ENCODE data around the gene KMO.

GRCh38 chr1:241617426-241617825 is 85.2 kb downstream of the KMO start:
- TF ChIP-seq POLR2AphosphoS5 (IDR thresholded peaks at IDR 0.05) (no peak), POLR2A (IDR thresholded peaks at IDR 0.05) (no peak), EP300 (IDR thresholded peaks at IDR 0.05) (no peak)
- TF ChIP-seq, protein P1, sequence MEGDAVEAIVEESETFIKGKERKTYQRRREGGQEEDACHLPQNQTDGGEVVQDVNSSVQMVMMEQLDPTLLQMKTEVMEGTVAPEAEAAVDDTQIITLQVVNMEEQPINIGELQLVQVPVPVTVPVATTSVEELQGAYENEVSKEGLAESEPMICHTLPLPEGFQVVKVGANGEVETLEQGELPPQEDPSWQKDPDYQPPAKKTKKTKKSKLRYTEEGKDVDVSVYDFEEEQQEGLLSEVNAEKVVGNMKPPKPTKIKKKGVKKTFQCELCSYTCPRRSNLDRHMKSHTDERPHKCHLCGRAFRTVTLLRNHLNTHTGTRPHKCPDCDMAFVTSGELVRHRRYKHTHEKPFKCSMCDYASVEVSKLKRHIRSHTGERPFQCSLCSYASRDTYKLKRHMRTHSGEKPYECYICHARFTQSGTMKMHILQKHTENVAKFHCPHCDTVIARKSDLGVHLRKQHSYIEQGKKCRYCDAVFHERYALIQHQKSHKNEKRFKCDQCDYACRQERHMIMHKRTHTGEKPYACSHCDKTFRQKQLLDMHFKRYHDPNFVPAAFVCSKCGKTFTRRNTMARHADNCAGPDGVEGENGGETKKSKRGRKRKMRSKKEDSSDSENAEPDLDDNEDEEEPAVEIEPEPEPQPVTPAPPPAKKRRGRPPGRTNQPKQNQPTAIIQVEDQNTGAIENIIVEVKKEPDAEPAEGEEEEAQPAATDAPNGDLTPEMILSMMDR (IDR thresholded peaks at IDR 0.05): no peak
